Parathyroid adenoma (tissue), 2 donors: ENCODE measurements around the gene MAP3K7CL.

ENCODE experiments used
- H2AFZ ChIP-seq: fragments of 300-600 bp; sonication (generic); one replicate; pipeline ENCODE4 v1.7.0; 2017; ENCODE audit warnings: antibody characterized with exemption, mild to moderate bottlenecking
- H3K27ac ChIP-seq: fragments of 300-600 bp; sonication (generic); one replicate; pipeline ENCODE4 v1.7.0; 2017
- H3K27me3 ChIP-seq: fragments of 300-600 bp; sonication (generic); one replicate; pipeline ENCODE4 v1.7.0; 2017; ENCODE audit warnings: low read length; ENCODE audit not compliant: control insufficient read depth, insufficient read depth
- H3K36me3 ChIP-seq: fragments of 300-600 bp; sonication (generic); one replicate; pipeline ENCODE4 v1.7.0; 2017; ENCODE audit warnings: low read length; ENCODE audit not compliant: control insufficient read depth, insufficient read depth
- H3K4me1 ChIP-seq: fragments of 300-600 bp; sonication (generic); one replicate; pipeline ENCODE4 v1.7.0; 2017; ENCODE audit warnings: control low read depth
- H3K4me2 ChIP-seq: fragments of 300-600 bp; sonication (generic); one replicate; pipeline ENCODE4 v1.7.0; 2017; ENCODE audit warnings: low read length
- H3K4me3 ChIP-seq: fragments of 300-600 bp; sonication (generic); one replicate; pipeline ENCODE4 v1.7.0; 2017; ENCODE audit warnings: low read depth, low read length
- H3K79me2 ChIP-seq: fragments of 300-600 bp; sonication (generic); one replicate; pipeline ENCODE4 v1.7.0; 2017; ENCODE audit warnings: control low read depth
- H3K9ac ChIP-seq: fragments of 300-600 bp; sonication (generic); one replicate; pipeline ENCODE4 v1.7.0; 2017; ENCODE audit warnings: mild to moderate bottlenecking
- H3K9me3 ChIP-seq: fragments of 300-600 bp; sonication (generic); one replicate; pipeline ENCODE4 v1.7.0; 2017; ENCODE audit warnings: low read length; ENCODE audit not compliant: control insufficient read depth
- TF ChIP-seq, protein P1 (sequence below): fragments of 300-600 bp; sonication (generic); IDR thresholded peaks from one replicate; pipeline ENCODE4 v1.7.0; 2017; ENCODE audit warnings: antibody characterized with exemption, mild to moderate bottlenecking
- donor health status: primary hyperparathyroidism.

Gene MAP3K7CL

DNA sequence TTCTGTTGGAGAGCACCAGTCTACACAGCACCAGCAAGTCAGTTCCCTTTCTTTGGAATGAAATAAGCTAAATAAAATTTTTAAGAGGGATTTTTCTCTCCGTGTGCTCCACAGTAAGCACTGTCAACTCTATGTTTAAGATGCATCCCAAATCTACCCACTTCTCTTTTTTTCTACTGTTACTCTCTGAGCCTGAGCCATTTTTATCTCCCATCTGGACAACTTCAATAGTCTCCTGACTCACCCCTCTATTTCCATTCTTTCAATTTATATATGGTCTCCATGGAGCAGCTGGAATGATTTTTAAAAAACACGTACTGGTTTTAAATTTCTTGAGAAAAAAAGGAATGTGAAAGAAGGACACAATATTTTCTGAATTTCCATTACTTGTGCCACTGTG lies 32.3 kb upstream of the MAP3K7CL start:
- no peaks in the 10 kb centered on the region for H3K27me3 ChIP-seq
- no peaks in the 10 kb centered on the region for H3K9me3 ChIP-seq
- TF ChIP-seq, protein P1, sequence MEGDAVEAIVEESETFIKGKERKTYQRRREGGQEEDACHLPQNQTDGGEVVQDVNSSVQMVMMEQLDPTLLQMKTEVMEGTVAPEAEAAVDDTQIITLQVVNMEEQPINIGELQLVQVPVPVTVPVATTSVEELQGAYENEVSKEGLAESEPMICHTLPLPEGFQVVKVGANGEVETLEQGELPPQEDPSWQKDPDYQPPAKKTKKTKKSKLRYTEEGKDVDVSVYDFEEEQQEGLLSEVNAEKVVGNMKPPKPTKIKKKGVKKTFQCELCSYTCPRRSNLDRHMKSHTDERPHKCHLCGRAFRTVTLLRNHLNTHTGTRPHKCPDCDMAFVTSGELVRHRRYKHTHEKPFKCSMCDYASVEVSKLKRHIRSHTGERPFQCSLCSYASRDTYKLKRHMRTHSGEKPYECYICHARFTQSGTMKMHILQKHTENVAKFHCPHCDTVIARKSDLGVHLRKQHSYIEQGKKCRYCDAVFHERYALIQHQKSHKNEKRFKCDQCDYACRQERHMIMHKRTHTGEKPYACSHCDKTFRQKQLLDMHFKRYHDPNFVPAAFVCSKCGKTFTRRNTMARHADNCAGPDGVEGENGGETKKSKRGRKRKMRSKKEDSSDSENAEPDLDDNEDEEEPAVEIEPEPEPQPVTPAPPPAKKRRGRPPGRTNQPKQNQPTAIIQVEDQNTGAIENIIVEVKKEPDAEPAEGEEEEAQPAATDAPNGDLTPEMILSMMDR, result no peak

DNA sequence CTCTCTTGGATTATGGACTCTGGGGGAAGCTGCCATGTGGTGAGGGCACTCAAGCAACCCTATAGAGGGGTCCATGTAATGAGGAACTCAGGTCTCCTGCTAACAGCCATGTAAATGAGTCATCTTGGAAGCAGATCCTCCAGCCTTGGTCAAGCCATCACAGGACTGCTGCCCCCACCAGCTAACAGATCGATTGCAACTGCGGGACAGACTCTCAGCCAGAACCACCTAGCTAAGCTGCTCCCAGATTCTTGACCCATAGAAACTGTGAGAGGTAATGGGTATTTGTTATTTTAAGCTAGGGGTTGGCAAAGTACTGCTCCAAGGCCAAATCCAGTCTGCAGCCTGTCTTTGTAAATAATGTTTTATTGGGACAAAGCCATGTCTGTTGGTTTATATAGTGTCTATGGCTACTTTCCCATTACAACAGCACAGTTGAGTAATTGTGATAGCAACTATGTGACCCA lies 27.6 kb upstream of the MAP3K7CL start:
- H3K36me3 ChIP-seq, result no peaks in the 10 kb centered on the region
- H3K9ac ChIP-seq, result no peak overlapping the region
- no peaks in the 10 kb centered on the region for H3K27me3 ChIP-seq
- H3K27ac ChIP-seq, result no peak overlapping the region
- no peaks in the 10 kb centered on the region for H3K79me2 ChIP-seq
- no peak overlapping the region for H3K4me3 ChIP-seq
- TF ChIP-seq, protein P1, result no peak
- no peak overlapping the region for H2AFZ ChIP-seq
- no peak overlapping the region for H3K4me2 ChIP-seq
- H3K4me1 ChIP-seq, result peaks cover 3% of the 10 kb centered on the region
- no peaks in the 10 kb centered on the region for H3K9me3 ChIP-seq

More for the DNA sequence above, 32.3 kb upstream of the MAP3K7CL start:
- no peak overlapping the region for H3K4me3 ChIP-seq
- no peaks in the 10 kb centered on the region for H3K4me1 ChIP-seq
- no peak overlapping the region for H3K27ac ChIP-seq
- H3K9ac ChIP-seq, result no peak overlapping the region
- no peaks in the 10 kb centered on the region for H3K79me2 ChIP-seq
- no peaks in the 10 kb centered on the region for H3K36me3 ChIP-seq
- H3K4me2 ChIP-seq, result no peak overlapping the region
- no peak overlapping the region for H2AFZ ChIP-seq

DNA sequence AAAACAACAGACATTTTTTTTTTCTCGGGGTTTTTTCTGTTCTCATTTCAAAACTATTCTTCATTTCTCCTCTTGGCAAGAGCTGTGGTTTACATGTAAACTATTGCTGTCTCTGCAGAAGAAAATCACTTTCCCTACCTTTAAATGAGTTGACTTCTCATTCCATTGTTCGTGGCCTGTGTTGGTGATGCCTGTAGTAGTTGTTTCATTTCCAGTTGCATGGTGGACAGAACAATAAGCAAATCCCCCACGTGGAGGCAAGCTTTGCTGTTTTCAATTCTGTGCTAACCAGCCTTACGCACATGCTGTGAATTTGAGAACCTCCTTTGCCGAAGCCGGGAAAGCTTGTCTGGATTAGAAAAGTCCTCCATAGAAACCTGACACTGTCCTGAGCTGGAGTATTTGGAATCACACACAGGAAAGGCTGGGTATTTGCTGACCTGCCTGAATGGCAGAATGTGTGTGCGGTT lies 26.2 kb upstream of the MAP3K7CL start:
- TF ChIP-seq, protein P1, result no peak
- Histone ChIP-seq H3K4me3 (no peak overlapping the region), H3K27me3 (no peaks in the 10 kb centered on the region), H3K4me2 (no peak overlapping the region), H3K4me1 (peaks cover 3% of the 10 kb centered on the region), H3K9ac (no peak overlapping the region), H3K27ac (no peak overlapping the region), H3K9me3 (no peaks in the 10 kb centered on the region), H3K79me2 (no peaks in the 10 kb centered on the region), H3K36me3 (no peaks in the 10 kb centered on the region), H2AFZ (no peak overlapping the region)

DNA sequence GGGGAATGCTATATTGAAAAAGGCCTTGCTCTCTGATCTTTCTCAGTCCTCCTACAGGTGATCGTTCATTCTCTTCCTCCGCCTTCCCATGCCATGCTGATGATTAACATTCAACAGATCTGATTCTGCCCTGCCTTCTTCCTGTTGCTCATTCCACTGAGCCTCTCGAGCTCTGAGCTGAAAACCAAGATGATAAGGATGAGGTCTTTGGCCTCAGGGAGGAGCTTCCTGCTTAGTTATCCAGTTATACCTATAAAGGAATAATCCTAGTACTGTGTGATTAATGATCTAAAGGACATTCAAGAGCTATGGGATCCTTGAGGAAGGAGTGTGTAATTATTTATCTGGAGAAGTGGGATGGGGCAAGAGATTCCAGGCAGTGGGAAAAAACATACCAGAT lies 25.2 kb upstream of the MAP3K7CL start:
- Histone ChIP-seq H2AFZ (no peak overlapping the region), H3K36me3 (no peaks in the 10 kb centered on the region), H3K4me3 (no peak overlapping the region), H3K27me3 (no peaks in the 10 kb centered on the region), H3K9me3 (no peaks in the 10 kb centered on the region), H3K4me2 (no peak overlapping the region), H3K79me2 (no peaks in the 10 kb centered on the region), H3K27ac (no peak overlapping the region), H3K4me1 (peaks cover 3% of the 10 kb centered on the region), H3K9ac (no peak overlapping the region)
- TF ChIP-seq, protein P1, result no peak

DNA sequence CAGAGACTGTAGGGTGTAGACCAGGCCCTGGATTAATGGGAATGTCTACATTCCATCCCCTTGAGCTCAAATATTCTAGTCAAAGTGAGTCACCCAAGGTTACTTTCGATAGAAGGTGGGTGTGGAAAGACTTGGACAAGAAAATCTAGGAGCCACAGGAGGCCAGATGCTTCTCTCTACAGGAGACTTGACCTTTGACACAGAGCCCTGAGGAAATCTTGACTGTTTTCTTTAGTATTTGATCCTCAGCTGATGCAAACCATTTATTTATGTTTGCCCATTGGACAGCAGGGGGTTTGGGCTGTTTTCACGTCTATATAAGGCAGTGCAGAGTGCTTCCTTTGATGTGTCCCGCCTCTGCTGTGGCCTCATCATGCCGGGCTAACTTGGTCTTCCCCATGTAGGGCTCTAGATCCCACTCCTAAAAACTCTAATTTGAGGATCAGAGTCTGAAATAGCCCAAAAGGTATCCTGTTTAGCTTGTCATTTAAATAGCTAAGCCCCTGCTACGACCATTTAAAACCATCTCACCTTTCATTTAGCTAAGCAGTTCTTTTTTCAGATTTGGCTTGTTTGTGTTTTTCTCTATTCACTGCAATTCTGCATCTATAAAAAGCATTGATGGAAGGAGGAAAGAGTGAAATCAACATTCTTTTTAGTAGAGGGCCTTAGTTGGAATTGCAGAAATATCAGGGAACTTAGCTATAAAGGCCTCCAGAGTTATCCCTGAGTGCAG lies 15.5 kb upstream of the MAP3K7CL start:
- no peaks in the 10 kb centered on the region for H3K79me2 ChIP-seq
- no peaks in the 10 kb centered on the region for H3K36me3 ChIP-seq
- TF ChIP-seq, protein P1, result no peak
- no peak overlapping the region for H3K9ac ChIP-seq
- no peak overlapping the region for H3K4me2 ChIP-seq
- H2AFZ ChIP-seq, result no peak overlapping the region
- H3K27me3 ChIP-seq, result no peaks in the 10 kb centered on the region
- H3K27ac ChIP-seq, result no peak overlapping the region
- H3K9me3 ChIP-seq, result no peaks in the 10 kb centered on the region
- H3K4me1 ChIP-seq, result no peaks in the 10 kb centered on the region
- H3K4me3 ChIP-seq, result no peak overlapping the region
